Effector memory CD4-positive, alpha-beta T cell (primary cell): ENCODE measurements around the gene TRPM3.

Experiments
- DNase-seq, 3 donors: peaks; one replicate each; pipeline ENCODE4 v3.0.0-alpha.2; 2020
- H3K27ac ChIP-seq: 2 replicates; pipeline ENCODE4 v1.7.0; 2013; ENCODE audit warnings: mild to moderate bottlenecking, low read length, moderate library complexity; ENCODE audit not compliant: insufficient read depth, poor library complexity, severe bottlenecking
- H3K27me3 ChIP-seq: replicated peaks from 2 replicates; pipeline ENCODE4 v1.7.0; 2013; ENCODE audit warnings: mild to moderate bottlenecking, low read length; ENCODE audit not compliant: insufficient read depth, control insufficient read depth, poor library complexity, severe bottlenecking
- H3K36me3 ChIP-seq: 2 replicates; pipeline ENCODE4 v1.7.0; 2013; ENCODE audit warnings: mild to moderate bottlenecking, low read length, moderate library complexity; ENCODE audit not compliant: control insufficient read depth, insufficient read depth
- H3K4me1 ChIP-seq: 2 replicates; pipeline ENCODE4 v1.7.0; 2013; ENCODE audit warnings: low read length, mild to moderate bottlenecking; ENCODE audit not compliant: control insufficient read depth, insufficient read depth, poor library complexity, severe bottlenecking
- H3K4me3 ChIP-seq: 2 replicates; pipeline ENCODE4 v1.7.0; 2013; ENCODE audit warnings: low read length, low read depth, mild to moderate bottlenecking; ENCODE audit not compliant: insufficient read depth, poor library complexity, severe bottlenecking
- H3K9me3 ChIP-seq: 2 replicates; pipeline ENCODE4 v1.7.0; 2013; ENCODE audit warnings: mild to moderate bottlenecking, low read length, moderate library complexity; ENCODE audit not compliant: control insufficient read depth

Gene TRPM3

DNA sequence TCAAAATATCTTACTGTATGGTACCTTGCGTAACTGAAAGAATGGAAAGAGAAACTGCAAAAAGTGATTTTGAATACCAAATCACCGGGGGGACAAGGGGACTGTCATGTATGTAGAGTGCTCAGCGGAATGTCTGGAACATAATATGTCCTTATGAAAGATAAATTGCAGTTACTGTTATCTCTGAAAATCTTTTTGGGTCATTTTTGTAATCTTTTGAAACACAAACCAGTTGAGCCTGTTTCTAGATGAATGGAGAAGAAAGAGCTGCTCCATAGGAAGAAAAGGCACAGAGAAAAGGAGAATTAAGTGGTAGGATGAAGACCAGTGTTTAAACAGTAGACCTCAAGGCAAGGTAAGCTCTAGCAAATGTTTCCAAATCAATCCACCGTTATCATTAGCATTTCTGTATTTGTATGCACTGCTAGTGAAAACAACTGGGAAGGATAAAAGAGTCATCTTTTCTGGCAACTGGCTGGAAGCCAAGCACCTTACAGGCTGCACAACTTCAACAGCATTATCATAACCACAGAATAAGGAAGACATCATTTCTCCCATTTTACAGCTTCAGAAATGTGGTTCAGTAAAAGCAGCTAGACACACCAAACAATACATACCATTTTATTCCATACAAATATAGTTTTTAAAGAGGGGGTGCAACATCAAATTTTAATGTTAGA is 158.5 kb downstream of the TRPM3 start:
- no peaks in the 10 kb centered on the region for H3K9me3 ChIP-seq
- DNase-seq = no peak

DNA sequence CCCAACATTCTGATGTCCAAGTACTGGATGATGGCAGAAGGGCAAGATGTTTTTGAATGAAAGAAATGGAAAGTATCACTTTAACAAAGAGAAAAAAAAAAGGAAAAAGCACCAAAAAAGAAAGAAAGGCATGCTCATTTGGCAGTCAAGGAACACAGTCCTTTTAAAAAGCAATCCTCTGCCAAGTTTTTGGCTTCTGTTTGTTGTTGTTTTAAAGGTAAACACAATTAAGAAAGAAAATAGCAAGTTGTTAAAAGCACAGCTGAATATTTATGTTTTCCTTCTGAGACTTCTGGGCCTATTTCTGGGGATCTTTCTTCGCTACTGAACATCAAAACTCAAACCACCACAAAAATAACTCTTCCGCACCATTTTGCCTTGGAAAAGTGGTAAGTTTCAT is 162.1 kb downstream of the TRPM3 start:
- H3K9me3 ChIP-seq = no peaks in the 10 kb centered on the region
- H3K4me1 ChIP-seq = no peaks in the 10 kb centered on the region
- H3K4me3 ChIP-seq = no peak overlapping the region
- no peak for DNase-seq
- no peaks in the 10 kb centered on the region for H3K27me3 ChIP-seq
- no peaks in the 10 kb centered on the region for H3K36me3 ChIP-seq
- H3K27ac ChIP-seq = no peak overlapping the region

More for the DNA sequence above, 158.5 kb downstream of the TRPM3 start:
- no peaks in the 10 kb centered on the region for H3K27me3 ChIP-seq
- no peaks in the 10 kb centered on the region for H3K36me3 ChIP-seq
- no peak overlapping the region for H3K27ac ChIP-seq
- H3K4me3 ChIP-seq = no peak overlapping the region
- no peaks in the 10 kb centered on the region for H3K4me1 ChIP-seq

DNA sequence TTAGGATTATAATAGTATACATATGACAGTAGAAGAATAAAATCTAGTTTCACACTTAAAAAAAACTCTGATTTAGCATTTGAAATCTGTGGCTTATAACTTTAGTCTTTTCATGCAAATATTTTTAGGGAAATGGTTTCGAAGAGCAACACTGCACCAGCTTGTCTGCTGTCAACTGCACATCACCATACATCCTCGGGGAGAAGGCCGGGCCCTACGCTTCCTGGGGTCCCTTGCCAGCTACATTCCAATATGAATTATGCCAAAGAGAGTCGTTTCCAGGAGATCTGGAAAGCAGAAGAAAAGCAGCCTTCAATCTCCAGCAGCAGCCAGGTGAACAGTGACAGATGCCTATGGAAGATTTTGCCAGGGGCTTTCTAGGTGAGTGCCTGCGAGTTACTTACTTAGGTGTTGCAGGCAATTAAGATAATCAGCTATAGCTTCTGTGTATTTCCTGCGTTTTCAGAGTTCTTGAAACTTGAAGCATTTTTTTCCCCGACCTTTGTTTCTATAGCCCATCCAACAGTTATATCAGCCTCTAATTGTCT is 166.8 kb downstream of the TRPM3 start:
- Histone ChIP-seq H3K9me3 (no peaks in the 10 kb centered on the region), H3K27me3 (no peaks in the 10 kb centered on the region), H3K4me3 (no peak overlapping the region), H3K27ac (no peak overlapping the region), H3K36me3 (no peaks in the 10 kb centered on the region), H3K4me1 (no peaks in the 10 kb centered on the region)
- DNase-seq = no peak

DNA sequence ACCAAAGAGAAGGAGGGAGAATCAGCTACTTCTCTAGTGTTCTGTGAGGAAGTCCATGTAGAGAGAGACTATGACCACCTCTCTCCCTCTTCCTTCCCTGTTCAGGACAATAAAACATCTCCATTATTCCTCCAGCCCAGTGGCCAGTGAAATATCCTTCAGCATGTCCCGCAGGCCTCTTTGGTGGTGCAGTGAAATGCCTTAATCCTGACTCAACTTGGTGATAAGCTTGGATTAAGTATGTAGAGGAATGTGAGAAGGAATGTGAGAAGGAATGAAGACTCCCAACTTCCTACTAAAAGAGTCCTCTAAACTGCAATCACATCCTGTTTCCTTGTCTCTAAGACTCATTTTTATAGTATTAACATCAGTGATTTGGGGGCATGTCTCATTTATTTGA is 167.3 kb downstream of the TRPM3 start:
- DNase-seq = no peak
- H3K36me3 ChIP-seq = no peaks in the 10 kb centered on the region
- no peaks in the 10 kb centered on the region for H3K9me3 ChIP-seq
- no peak overlapping the region for H3K4me3 ChIP-seq
- no peak overlapping the region for H3K27ac ChIP-seq
- no peaks in the 10 kb centered on the region for H3K4me1 ChIP-seq
- no peaks in the 10 kb centered on the region for H3K27me3 ChIP-seq

DNA sequence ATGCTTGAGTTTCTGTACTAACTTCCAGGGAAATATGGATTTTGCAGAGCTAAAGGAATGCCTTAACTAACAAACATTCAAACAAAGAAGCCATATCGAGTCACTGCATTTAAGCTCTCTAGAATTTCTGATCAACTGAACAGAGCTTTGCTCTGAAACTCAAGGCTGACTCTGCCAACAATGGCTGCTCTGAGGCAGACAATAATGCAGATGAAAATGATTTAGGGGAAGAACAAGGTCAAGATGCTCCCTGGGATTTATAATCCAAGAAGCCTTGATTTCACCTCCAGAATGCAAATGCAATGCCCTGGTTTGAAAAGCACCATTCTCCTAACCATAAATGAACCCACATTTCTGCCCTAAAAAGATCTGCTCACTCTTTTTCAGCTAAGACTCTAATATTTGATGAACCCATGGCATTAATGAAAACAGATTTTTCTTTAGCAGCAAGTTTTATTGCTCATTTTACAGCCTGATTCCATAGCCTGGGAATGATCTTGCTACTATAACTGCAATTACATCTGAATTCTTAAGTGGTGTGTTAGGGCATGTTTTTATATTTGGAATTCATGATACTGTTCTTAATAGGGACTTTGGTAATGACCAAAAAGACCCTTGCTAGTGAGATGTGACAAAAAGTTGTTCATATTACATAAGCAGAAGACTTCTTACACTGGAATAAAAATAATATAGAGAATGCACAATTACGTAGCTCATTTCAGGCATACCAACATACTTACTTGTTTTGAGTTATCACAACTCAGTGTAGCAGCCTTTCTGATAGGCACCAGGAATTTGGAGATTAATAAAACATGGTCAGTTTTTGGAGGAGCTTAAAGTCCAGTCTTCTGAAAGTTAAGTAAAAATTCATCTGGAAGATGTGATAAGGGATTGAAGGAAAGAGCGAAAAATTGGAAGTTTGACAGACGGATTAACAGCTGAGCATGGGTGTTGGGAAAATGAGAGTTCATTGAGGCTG is 169.4 kb downstream of the TRPM3 start:
- DNase-seq = no peak

DNA sequence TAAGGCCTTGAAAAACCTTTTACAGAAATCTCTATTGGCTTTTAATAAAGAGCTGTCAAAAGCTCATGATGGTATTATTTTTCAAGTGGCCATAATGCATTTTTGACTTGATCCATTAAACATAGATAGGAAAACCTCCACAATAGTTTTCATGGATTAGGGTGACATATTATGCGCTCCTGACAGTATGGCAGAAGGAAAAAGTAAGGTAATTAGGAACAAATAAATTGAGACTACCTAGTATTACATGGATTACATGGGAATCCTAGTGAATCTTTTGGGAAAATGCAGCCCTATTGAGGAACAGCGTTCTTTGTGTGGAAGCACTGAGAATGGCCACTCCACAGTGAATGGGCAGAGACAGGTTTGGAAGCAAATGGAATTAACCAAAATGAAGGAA is 171.2 kb downstream of the TRPM3 start:
- no peaks in the 10 kb centered on the region for H3K4me1 ChIP-seq
- H3K4me3 ChIP-seq = no peak overlapping the region

More for the DNA sequence above, 169.4 kb downstream of the TRPM3 start:
- H3K9me3 ChIP-seq = no peaks in the 10 kb centered on the region
- no peak overlapping the region for H3K27ac ChIP-seq
- no peaks in the 10 kb centered on the region for H3K4me1 ChIP-seq
- no peaks in the 10 kb centered on the region for H3K27me3 ChIP-seq
- no peaks in the 10 kb centered on the region for H3K36me3 ChIP-seq
- no peak overlapping the region for H3K4me3 ChIP-seq

DNA sequence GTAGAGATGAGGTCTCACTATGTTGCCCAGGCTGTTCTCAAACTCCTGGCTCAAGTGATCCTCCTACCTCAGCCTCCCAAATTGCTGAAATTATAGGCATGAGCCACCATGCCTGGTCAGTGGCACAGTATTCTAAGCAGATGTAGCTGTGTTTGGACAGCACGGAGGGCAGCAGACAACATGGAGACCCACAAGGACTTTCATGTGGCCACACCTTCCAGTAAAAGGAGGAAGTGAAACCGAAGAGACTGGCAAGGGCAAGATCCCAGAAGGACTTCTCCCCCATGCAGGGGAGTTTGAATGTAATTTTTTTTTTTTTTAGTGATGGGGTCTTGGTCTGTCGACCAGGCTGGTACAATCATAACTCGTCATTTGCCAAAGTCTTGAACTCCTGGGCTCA is 172.2 kb downstream of the TRPM3 start:
- Histone ChIP-seq H3K36me3 (no peaks in the 10 kb centered on the region), H3K27ac (no peak overlapping the region), H3K9me3 (no peaks in the 10 kb centered on the region), H3K27me3 (no peaks in the 10 kb centered on the region), H3K4me1 (no peaks in the 10 kb centered on the region), H3K4me3 (no peak overlapping the region)
- no peak for DNase-seq

More for the DNA sequence above, 171.2 kb downstream of the TRPM3 start:
- Histone ChIP-seq H3K9me3 (no peaks in the 10 kb centered on the region), H3K36me3 (no peaks in the 10 kb centered on the region), H3K27me3 (no peaks in the 10 kb centered on the region), H3K27ac (no peak overlapping the region)
- no peak for DNase-seq

DNA sequence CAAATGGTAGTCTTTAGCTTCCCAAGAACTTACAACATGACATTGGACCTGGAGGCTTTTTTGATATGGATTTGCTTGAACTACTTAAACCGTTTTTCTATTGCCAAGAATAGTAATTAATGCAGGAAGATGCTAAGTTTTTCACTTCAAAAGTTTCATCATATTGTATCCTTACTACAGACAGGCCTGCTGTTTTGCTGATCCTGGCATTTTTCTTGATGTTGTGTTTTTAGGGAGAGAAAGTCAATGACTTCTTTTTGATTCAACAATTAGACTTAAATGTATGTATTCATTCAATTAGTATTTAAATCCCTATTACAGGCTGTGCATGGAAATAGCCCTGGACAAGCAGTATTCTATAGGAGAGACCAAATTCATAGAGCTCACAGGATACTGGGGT is 172.7 kb downstream of the TRPM3 start:
- Histone ChIP-seq H3K27me3 (no peaks in the 10 kb centered on the region), H3K4me3 (no peak overlapping the region), H3K27ac (no peak overlapping the region), H3K36me3 (no peaks in the 10 kb centered on the region), H3K9me3 (no peaks in the 10 kb centered on the region), H3K4me1 (no peaks in the 10 kb centered on the region)
- DNase-seq = no peak

DNA sequence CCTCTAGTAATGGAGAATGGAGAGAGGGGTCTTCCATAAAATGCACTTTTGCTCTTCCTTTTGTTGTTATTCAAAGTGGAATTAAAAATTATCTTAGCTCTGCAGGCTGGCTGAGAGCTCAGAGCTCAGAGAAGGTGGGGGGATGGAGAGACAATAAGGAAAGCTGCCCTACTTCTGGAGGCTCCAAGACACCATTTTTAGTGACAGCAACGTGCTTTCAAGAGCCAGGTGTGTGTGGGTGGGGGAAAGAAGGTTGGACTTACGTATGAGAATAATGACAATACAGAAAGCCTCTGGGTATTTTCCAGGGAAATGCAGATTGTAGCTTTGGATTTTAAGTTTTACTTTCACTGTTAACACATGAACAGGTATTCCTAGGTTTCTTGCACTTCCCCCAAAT is 173.9 kb downstream of the TRPM3 start:
- Histone ChIP-seq H3K4me1 (no peaks in the 10 kb centered on the region), H3K9me3 (no peaks in the 10 kb centered on the region), H3K4me3 (no peak overlapping the region), H3K27ac (no peak overlapping the region), H3K27me3 (no peaks in the 10 kb centered on the region), H3K36me3 (no peaks in the 10 kb centered on the region)
- DNase-seq = no peak

DNA sequence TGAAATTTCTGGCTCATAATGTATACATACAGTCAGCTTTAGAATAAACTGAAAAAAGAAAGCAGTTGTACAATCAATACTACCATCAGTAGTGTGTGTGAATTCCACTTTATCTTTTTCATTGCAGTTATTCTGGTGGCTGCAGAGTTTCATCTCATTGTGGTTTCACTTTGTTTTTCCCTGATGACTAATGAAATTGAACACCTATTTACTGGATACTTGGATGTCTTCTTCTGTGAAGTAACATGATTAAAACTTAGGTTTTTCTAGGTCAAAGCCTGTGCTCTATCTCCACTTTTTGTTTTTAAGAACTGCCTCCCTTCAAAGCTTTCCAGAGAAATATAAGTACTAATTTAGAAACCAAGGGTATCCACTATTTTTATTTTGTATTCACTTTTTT is 174.3 kb downstream of the TRPM3 start:
- Histone ChIP-seq H3K36me3 (no peaks in the 10 kb centered on the region), H3K4me3 (no peak overlapping the region), H3K27ac (no peak overlapping the region), H3K27me3 (no peaks in the 10 kb centered on the region), H3K4me1 (no peaks in the 10 kb centered on the region), H3K9me3 (no peaks in the 10 kb centered on the region)
- DNase-seq = no peak
